HepG2 (cell line): ENCODE data around the gene SALL4. TPM values are rescaled to one million over a fixed set of nuclear protein-coding genes. Genes with fewer than 3 reads are reported as not detected.

Experiments
- ARID5B ChIP-seq: IDR thresholded peaks from 2 replicates; pipeline ENCODE4 v1.4.0; 2020; ENCODE audit warnings: mild to moderate bottlenecking, missing genetic modification reagents
- CENPX ChIP-seq: sonication (generic); formaldehyde crosslinking; IDR thresholded peaks from 2 replicates; pipeline ENCODE4 v1.9.0; 2021; ENCODE audit warnings: mild to moderate bottlenecking, missing genetic modification reagents, moderate library complexity
- FOSL2 ChIP-seq: sonication (generic); formaldehyde crosslinking; IDR thresholded peaks from 2 replicates; pipeline ENCODE4 v1.4.0; 2020; ENCODE audit warnings: missing genetic modification reagents
- JUN ChIP-seq: sonication (generic); formaldehyde crosslinking; IDR thresholded peaks from 2 replicates; pipeline ENCODE4 v1.4.0; 2020; ENCODE audit warnings: mild to moderate bottlenecking, missing genetic modification reagents
- MAFK ChIP-seq, 2 experiments: IDR thresholded peaks in 1 of 2; conservative IDR thresholded peaks in 1 of 2; 2 replicates each; pipeline ENCODE4 v1.6.1; 2011; ENCODE audit warnings: improper control_type of control experiment in 2 of 2, low read length in 2 of 2
- NAIF1 ChIP-seq: sonication (generic); formaldehyde crosslinking; IDR thresholded peaks from 2 replicates; pipeline ENCODE4 v1.5.0; 2020; ENCODE audit warnings: mild to moderate bottlenecking, missing genetic modification reagents, borderline replicate concordance
- PAXIP1 ChIP-seq: sonication (generic); formaldehyde crosslinking; conservative IDR thresholded peaks from 2 replicates; pipeline ENCODE4 v1.4.0; 2020; ENCODE audit warnings: mild to moderate bottlenecking, missing genetic modification reagents, moderate library complexity
- SNRNP70 ChIP-seq: fragments of 200-400 bp; formaldehyde crosslinking; IDR thresholded peaks from 2 replicates; pipeline ENCODE4 v1.6.1; 2017; ENCODE audit warnings: mild to moderate bottlenecking, low read depth, low read length, moderate library complexity
- XRCC5 ChIP-seq: fragments of 200-400 bp; formaldehyde crosslinking; optimal IDR thresholded peaks from 2 replicates; pipeline ENCODE3; 2017; ENCODE audit warnings: mild to moderate bottlenecking, low read length
- ZMYM2 ChIP-seq: sonication (generic); formaldehyde crosslinking; IDR thresholded peaks from 2 replicates; pipeline ENCODE4 v1.8.0; 2022; ENCODE audit warnings: mild to moderate bottlenecking, missing genetic modification reagents
- ZNF138 ChIP-seq: sonication (generic); formaldehyde crosslinking; IDR thresholded peaks from 2 replicates; pipeline ENCODE4 v1.5.0; 2020; ENCODE audit warnings: mild to moderate bottlenecking, low read depth, missing genetic modification reagents
- ZNF230 ChIP-seq: sonication (generic); formaldehyde crosslinking; IDR thresholded peaks from 2 replicates; pipeline ENCODE4 v1.4.0; 2020; ENCODE audit warnings: mild to moderate bottlenecking, missing genetic modification reagents
- ZNF597 ChIP-seq: sonication (generic); formaldehyde crosslinking; IDR thresholded peaks from 2 replicates; pipeline ENCODE4 v1.5.0; 2020; ENCODE audit warnings: missing genetic modification reagents
- ZNF672 ChIP-seq: sonication (generic); formaldehyde crosslinking; IDR thresholded peaks from 2 replicates; pipeline ENCODE4 v1.8.1; 2022; ENCODE audit warnings: missing genetic modification reagents
- ZNF710 ChIP-seq: sonication (generic); formaldehyde crosslinking; IDR thresholded peaks from 2 replicates; pipeline ENCODE4 v1.5.0; 2020; ENCODE audit warnings: mild to moderate bottlenecking, missing genetic modification reagents, borderline replicate concordance
- ZUFSP ChIP-seq: sonication (generic); formaldehyde crosslinking; IDR thresholded peaks from 2 replicates; pipeline ENCODE4 v1.9.0; 2021; ENCODE audit warnings: missing genetic modification reagents, mild to moderate bottlenecking, borderline replicate concordance
- polyA plus RNA-seq, 8 experiments: library from polyadenylated mRNA; depleted of rRNA in 3 of 8; stranded (reverse) in 7 of 8; unstranded in 1 of 8; fragments of >200 nt; fragmentation: Illumina TruSeq in 4 of 8; extraction: Trizol in 4 of 8; gene quantifications; 2 replicates each; pipeline versions ENCODE4 v1.2.1 to v1.2.3, GENCODE V29; 2011 to 2016; ENCODE audit warnings: low read depth in 4 of 8, missing spikeins in 1 of 8, mixed read lengths in 1 of 8; ENCODE audit not compliant: insufficient read depth in 1 of 8
- total RNA-seq, 5 experiments: library from RNA; depleted of rRNA; stranded (reverse); fragments of >200 nt; fragmentation: Illumina TruSeq; extraction: Trizol; gene quantifications; 2 replicates each; pipeline ENCODE4 v1.2.3, GENCODE V29; 2016; ENCODE audit warnings: low read depth in 1 of 5

Gene SALL4
- total and polyA plus RNA-seq, 2 of the 13 experiments (the other 11 are each of a cell fraction or from before 2014, with no cell fraction given), result 0.33 to 1.8 TPM

GRCh38 chr20:51750037-51750769 lies 52.1 kb downstream of the SALL4 start (continued):
- TF ChIP-seq ARID5B (peak; percentile 98), JUN (CRISPR knock-in tag) (peak; percentile 97), NAIF1 (CRISPR knock-in tag) (no peak), ZNF672 (CRISPR knock-in tag) (no peak), SNRNP70 (no peak), CENPX (CRISPR knock-in tag) (no peak), FOSL2 (CRISPR knock-in tag) (peak; percentile 100), PAXIP1 (CRISPR knock-in tag) (peak; percentile 81), ZNF138 (CRISPR knock-in tag) (no peak), ZNF597 (CRISPR knock-in tag) (no peak), ZUFSP (CRISPR knock-in tag) (no peak), ZNF710 (0 out of 2 replicates have a peak, but pooled peaks have one; percentile 54), ZMYM2 (CRISPR knock-in tag) (peak; percentile 92), MAFK (conservative IDR thresholded peaks at IDR 0.05 in 1 of 2, IDR thresholded peaks at IDR 0.05 in 1 of 2; ENCODE audit: low read length in 2 of 2) (peak; percentile 0 to 44; a peak in 2 of 4 replicates), ZNF230 (no peak), XRCC5 (peak; percentile 80)
